K562 (cell line): Measurements from ENCODE around the gene TNFSF15. TPM values are rescaled to one million over a fixed set of nuclear protein-coding genes. Genes with fewer than 3 reads are reported as not detected.

Experiments
- ATAC-seq: fragments of 200-7000 bp; cut with Tn5 transposase; 3 replicates; pipeline ENCODE4 v1.9.1; 2020; ENCODE audit warnings: moderate library complexity
- BruUV-seq: library from RNA; stranded (reverse); fragments of 400-500 nt; replicated peaks from 2 replicates; lab custom pipeline; 2021; lab: Mats Ljungman, UMichigan
- CTCF ChIA-PET: fragments of 300-600 bp; formaldehyde crosslinking; extraction: SDS; loops from one replicate; lab custom pipeline; 2021; ENCODE audit warnings: low intra/inter-chr PET ratio; lab: Yijun Ruan, JAX
- POLR2A ChIA-PET: fragments of 300-600, 350-650 bp; sonication (Branson Sonifier 250); formaldehyde crosslinking; extraction: SDS; loops from one replicate; lab custom pipeline; 2021; ENCODE audit warnings: antibody characterized with exemption, inconsistent platforms; lab: Yijun Ruan, JAX
- DNase-seq, 4 experiments: peaks; one replicate each; pipeline versions ENCODE4 v3.0.0 to v3.0.0-alpha.2; 2011 to 2018; ENCODE audit warnings: low spot score in 3 of 4, mixed read lengths in 3 of 4; ENCODE audit errors: extremely low read depth in 1 of 4
- FAIRE-seq: peaks from 2 replicates; lab custom pipeline; 2011; peaks lifted over from hg19 to GRCh38; lab: Jason Lieb, UNC
- H2AFZ ChIP-seq: 2 replicates; pipeline ENCODE4 v1.6.0; 2011; ENCODE audit warnings: low read depth, low read length, control low read depth, inconsistent platforms
- H3K27ac ChIP-seq: fragments of 200-600 bp; 3 replicates; pipeline ENCODE4 v1.8.0; 2011; ENCODE audit warnings: low read depth, mild to moderate bottlenecking, control low read depth, inconsistent platforms, low read length, moderate library complexity, mixed read lengths; ENCODE audit errors: extremely low read depth
- H3K27me3 ChIP-seq, 2 experiments: fragments of 300-600 bp in 1 of 2; 2 replicates in 1 of 2; 3 replicates in 1 of 2; pipeline versions ENCODE4 v1.6.0 to v1.8.0; 2011; ENCODE audit warnings: inconsistent platforms in 2 of 2, low read length in 2 of 2, mild to moderate bottlenecking in 1 of 2, mixed read lengths in 1 of 2, moderate library complexity in 1 of 2; ENCODE audit not compliant: control insufficient read depth in 2 of 2, insufficient read depth in 2 of 2
- H3K36me3 ChIP-seq: fragments of 300-600 bp; 3 replicates; pipeline ENCODE4 v1.8.0; 2011; ENCODE audit warnings: mild to moderate bottlenecking, low read length, inconsistent platforms; ENCODE audit not compliant: control insufficient read depth, insufficient read depth
- H3K4me1 ChIP-seq, 2 experiments: fragments of 200-600 bp in 1 of 2; replicated peaks in 1 of 2; 2 replicates in 1 of 2; 3 replicates in 1 of 2; pipeline versions ENCODE4 v1.5.1 to v1.8.0; 2011; ENCODE audit warnings: inconsistent platforms in 2 of 2, low read length in 2 of 2, mild to moderate bottlenecking in 1 of 2, mixed read lengths in 1 of 2, moderate library complexity in 1 of 2; ENCODE audit not compliant: control insufficient read depth in 2 of 2, insufficient read depth in 2 of 2
- H3K4me2 ChIP-seq: 2 replicates; pipeline ENCODE4 v1.6.1; 2011; ENCODE audit warnings: low read length, control low read depth, inconsistent platforms, mixed read lengths; ENCODE audit not compliant: insufficient read depth
- H3K4me3 ChIP-seq: fragments of 200-600 bp; sonication (generic), shearing (Covaris generic); 2 replicates; pipeline ENCODE4 v1.5.1; 2016; ENCODE audit warnings: control low read depth, inconsistent platforms
- H3K79me2 ChIP-seq: fragments of 200-600 bp; 3 replicates; pipeline ENCODE4 v1.8.0; 2011; ENCODE audit warnings: low read length, inconsistent platforms; ENCODE audit not compliant: control insufficient read depth, insufficient read depth
- H3K9ac ChIP-seq, 2 experiments: 2 replicates each; pipeline versions ENCODE4 v1.6.0 to v1.6.1; 2011; ENCODE audit warnings: low read depth in 2 of 2, low read length in 2 of 2, control low read depth in 1 of 2, inconsistent platforms in 1 of 2, mild to moderate bottlenecking in 1 of 2, mixed read lengths in 1 of 2; ENCODE audit not compliant: insufficient read depth in 1 of 2
- H3K9me1 ChIP-seq: one replicate; pipeline ENCODE4 v1.6.0; 2011; ENCODE audit warnings: inconsistent platforms, mild to moderate bottlenecking, low read length, moderate library complexity; ENCODE audit not compliant: control insufficient read depth, insufficient read depth
- H3K9me3 ChIP-seq: replicated peaks from 2 replicates; pipeline ENCODE4 v1.5.1; 2011; ENCODE audit warnings: low read depth, low read length, inconsistent platforms; ENCODE audit not compliant: control insufficient read depth, insufficient read depth
- H4K20me1 ChIP-seq: replicated peaks from 2 replicates; pipeline ENCODE4 v1.6.1; 2011; ENCODE audit warnings: low read length, inconsistent platforms, mixed read lengths; ENCODE audit not compliant: control insufficient read depth, insufficient read depth
- ATF1 ChIP-seq, 2 experiments: fragments of 450-650 bp in 1 of 2; IDR thresholded peaks; 2 replicates each; pipeline ENCODE4 v1.6.1; 2016; ENCODE audit warnings: missing compliant biosample characterization in 1 of 2, missing genetic modification characterization in 1 of 2
- LCOR ChIP-seq: sonication (generic); formaldehyde crosslinking; IDR thresholded peaks from 2 replicates; pipeline ENCODE4 v1.8.0; 2022; ENCODE audit warnings: mild to moderate bottlenecking, missing genetic modification reagents
- SNIP1 ChIP-seq: fragments of 450-650 bp; IDR thresholded peaks from 2 replicates; pipeline ENCODE4 v1.7.1; 2017; ENCODE audit warnings: low read depth, mild to moderate bottlenecking
- ZBTB8A ChIP-seq: fragments of 450-650 bp; IDR thresholded peaks from 2 replicates; pipeline ENCODE4 v1.6.1; 2018; ENCODE audit warnings: mild to moderate bottlenecking, moderate library complexity; ENCODE audit not compliant: partially characterized antibody
- ZNF444 ChIP-seq: fragments of 250-450 bp; sonication (Bioruptor Pico); IDR thresholded peaks from 2 replicates; pipeline ENCODE4 v1.4.0; 2020; ENCODE audit warnings: mild to moderate bottlenecking, moderate library complexity
- WGBS: fragments of 100-300 bp; shearing (Covaris generic); methylation state at CpG from one replicate; pipeline ENCODE4 v1.1.6; 2016; ENCODE audit warnings: low coverage, mixed read lengths; ENCODE audit not compliant: insufficient coverage; ENCODE audit errors: missing lambda C conversion rate; 5-methylcytosine and 5-hydroxymethylcytosine counted together
- in situ Hi-C: fragments of 300-500 bp; cut with MboI; formaldehyde crosslinking; loops from 4 replicates; pipeline ENCODE4 v1.15.0; 2018; ENCODE audit warnings: inconsistent platforms, mixed read lengths
- intact Hi-C: fragments of 100-400 bp; cut with micrococcal nuclease; formaldehyde crosslinking; loops from 2 replicates; pipeline ENCODE4 v1.14.2; 2022
- polyA plus RNA-seq, 8 experiments: library from polyadenylated mRNA; depleted of rRNA in 4 of 8; stranded (reverse) in 5 of 8; unstranded in 3 of 8; fragments of >200 nt; fragmentation: Nextera tagmentation in 2 of 8; fragmentation: Illumina TruSeq in 1 of 8; extraction: Ambion mirVana in 2 of 8; extraction: Trizol in 1 of 8; gene quantifications; 2 replicates each; pipeline versions ENCODE4 v1.2.1 to v1.2.3, GENCODE V29; 2011 to 2014; ENCODE audit warnings: inconsistent platforms in 1 of 8, missing spikeins in 1 of 8
- total RNA-seq, 7 experiments: library from RNA; depleted of rRNA in 6 of 7; stranded (reverse); fragments of >200 nt in 6 of 7; fragmentation: Illumina TruSeq in 2 of 7; extraction: Trizol in 2 of 7; gene quantifications; 2 replicates each; pipeline versions ENCODE4 v1.2.1 to v1.2.3, GENCODE V29; 2011 to 2021; ENCODE audit warnings: low replicate concordance in 1 of 7
- TF ChIP-seq, protein P1 (sequence below): fragments of 250-450 bp; sonication (Bioruptor Pico); IDR thresholded peaks from 2 replicates; pipeline ENCODE4 v1.4.0; 2020
- TF ChIP-seq, protein P2 (sequence below): sonication (generic); formaldehyde crosslinking; IDR thresholded peaks from 2 replicates; pipeline ENCODE4 v1.8.0; 2022; ENCODE audit warnings: missing genetic modification reagents, mild to moderate bottlenecking, borderline replicate concordance

Gene TNFSF15
- total and polyA plus RNA-seq, 9 of the 15 experiments (the other 6 are each of a cell fraction or from before 2014, with no cell fraction given), result not detected

DNA sequence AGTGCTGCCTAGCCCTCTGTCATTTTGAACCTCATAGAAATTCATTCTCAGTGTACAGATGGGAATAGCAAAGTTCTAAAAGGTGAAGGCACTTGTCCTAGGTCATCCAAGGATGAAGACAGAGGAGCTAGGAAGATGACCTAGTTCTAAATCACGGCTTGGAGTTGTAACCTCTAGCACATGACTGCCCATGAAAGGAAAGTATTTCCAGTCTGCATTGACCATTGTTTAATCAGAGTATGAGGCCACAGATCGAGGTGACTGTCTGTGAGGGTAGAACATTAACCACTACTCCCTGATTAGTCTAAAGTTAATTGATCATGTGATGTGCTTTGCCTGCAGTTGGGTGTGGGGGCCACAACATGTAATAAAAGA, 674 bp upstream of the TNFSF15 start:
- no peaks in the 10 kb centered on the region for H3K36me3 ChIP-seq
- no peak overlapping the region for H3K27ac ChIP-seq
- ATAC-seq, result no peak
- no peaks in the 10 kb centered on the region for H4K20me1 ChIP-seq
- WGBS, result 0% methylated on average over 2 of the region's 2 CpGs
- BruUV-seq, result no TSS peak
- in situ Hi-C loops, result no loop called here
- peaks cover 0 to 4% of the 10 kb centered on the region in 2 experiments; a peak in 1 of 5 replicates for H3K27me3 ChIP-seq
- H2AFZ ChIP-seq, result no peak overlapping the region
- no peaks in the 10 kb centered on the region for H3K79me2 ChIP-seq
- H3K4me2 ChIP-seq, result no peak overlapping the region
- no peaks in the 10 kb centered on the region for H3K4me1 ChIP-seq
- POLR2A ChIA-PET, result no interaction called here
- CTCF ChIA-PET, result no interaction called here
- H3K9me1 ChIP-seq, result no peaks in the 10 kb centered on the region
- no peaks in the 10 kb centered on the region for H3K9me3 ChIP-seq
- no peak overlapping the region for H3K4me3 ChIP-seq
- DNase-seq, result no peak
- intact Hi-C loops, result loop anchor here (5.0 kb wide), 1 partner anchor 71 kb away; no protein-coding TSS in a partner anchor
- H3K9ac ChIP-seq, result no peak overlapping the region
- TF ChIP-seq LCOR (CRISPR knock-in tag) (no peak), ATF1 (CRISPR knock-in tag; IDR thresholded peaks at IDR 0.05) (no peak), ATF1 (tag; IDR thresholded peaks at IDR 0.05) (no peak), ZBTB8A (no peak), SNIP1 (no peak), ZNF444 (CRISPR knock-in tag) (no peak)
- TF ChIP-seq, protein P1, sequence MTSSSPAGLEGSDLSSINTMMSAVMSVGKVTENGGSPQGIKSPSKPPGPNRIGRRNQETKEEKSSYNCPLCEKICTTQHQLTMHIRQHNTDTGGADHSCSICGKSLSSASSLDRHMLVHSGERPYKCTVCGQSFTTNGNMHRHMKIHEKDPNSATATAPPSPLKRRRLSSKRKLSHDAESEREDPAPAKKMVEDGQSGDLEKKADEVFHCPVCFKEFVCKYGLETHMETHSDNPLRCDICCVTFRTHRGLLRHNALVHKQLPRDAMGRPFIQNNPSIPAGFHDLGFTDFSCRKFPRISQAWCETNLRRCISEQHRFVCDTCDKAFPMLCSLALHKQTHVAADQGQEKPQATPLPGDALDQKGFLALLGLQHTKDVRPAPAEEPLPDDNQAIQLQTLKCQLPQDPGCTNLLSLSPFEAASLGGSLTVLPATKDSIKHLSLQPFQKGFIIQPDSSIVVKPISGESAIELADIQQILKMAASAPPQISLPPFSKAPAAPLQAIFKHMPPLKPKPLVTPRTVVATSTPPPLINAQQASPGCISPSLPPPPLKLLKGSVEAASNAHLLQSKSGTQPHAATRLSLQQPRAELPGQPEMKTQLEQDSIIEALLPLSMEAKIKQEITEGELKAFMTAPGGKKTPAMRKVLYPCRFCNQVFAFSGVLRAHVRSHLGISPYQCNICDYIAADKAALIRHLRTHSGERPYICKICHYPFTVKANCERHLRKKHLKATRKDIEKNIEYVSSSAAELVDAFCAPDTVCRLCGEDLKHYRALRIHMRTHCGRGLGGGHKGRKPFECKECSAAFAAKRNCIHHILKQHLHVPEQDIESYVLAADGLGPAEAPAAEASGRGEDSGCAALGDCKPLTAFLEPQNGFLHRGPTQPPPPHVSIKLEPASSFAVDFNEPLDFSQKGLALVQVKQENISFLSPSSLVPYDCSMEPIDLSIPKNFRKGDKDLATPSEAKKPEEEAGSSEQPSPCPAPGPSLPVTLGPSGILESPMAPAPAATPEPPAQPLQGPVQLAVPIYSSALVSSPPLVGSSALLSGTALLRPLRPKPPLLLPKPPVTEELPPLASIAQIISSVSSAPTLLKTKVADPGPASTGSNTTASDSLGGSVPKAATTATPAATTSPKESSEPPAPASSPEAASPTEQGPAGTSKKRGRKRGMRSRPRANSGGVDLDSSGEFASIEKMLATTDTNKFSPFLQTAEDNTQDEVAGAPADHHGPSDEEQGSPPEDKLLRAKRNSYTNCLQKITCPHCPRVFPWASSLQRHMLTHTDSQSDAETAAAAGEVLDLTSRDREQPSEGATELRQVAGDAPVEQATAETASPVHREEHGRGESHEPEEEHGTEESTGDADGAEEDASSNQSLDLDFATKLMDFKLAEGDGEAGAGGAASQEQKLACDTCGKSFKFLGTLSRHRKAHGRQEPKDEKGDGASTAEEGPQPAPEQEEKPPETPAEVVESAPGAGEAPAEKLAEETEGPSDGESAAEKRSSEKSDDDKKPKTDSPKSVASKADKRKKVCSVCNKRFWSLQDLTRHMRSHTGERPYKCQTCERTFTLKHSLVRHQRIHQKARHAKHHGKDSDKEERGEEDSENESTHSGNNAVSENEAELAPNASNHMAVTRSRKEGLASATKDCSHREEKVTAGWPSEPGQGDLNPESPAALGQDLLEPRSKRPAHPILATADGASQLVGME (CRISPR knock-in tag), result no peak
- TF ChIP-seq, protein P2, sequence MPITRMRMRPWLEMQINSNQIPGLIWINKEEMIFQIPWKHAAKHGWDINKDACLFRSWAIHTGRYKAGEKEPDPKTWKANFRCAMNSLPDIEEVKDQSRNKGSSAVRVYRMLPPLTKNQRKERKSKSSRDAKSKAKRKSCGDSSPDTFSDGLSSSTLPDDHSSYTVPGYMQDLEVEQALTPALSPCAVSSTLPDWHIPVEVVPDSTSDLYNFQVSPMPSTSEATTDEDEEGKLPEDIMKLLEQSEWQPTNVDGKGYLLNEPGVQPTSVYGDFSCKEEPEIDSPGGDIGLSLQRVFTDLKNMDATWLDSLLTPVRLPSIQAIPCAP, result no peak
- FAIRE-seq, result no peak
